ENCODE data around the gene MGAT3.

- TF ChIP-seq CTCF (conservative IDR thresholded peaks at IDR 0.05; ENCODE audit: low read length) (no peak), EZH2phosphoT487 (IDR thresholded peaks at IDR 0.05; ENCODE audit: borderline replicate concordance) (no peak)
Observed at GRCh38 chr22:39518996-39519680, 62.3 kb downstream of the MGAT3 start.
